IMR-90 (cell line): ENCODE results near the gene EEPD1.

Experiments used
- MAFK ChIP-seq: IDR thresholded peaks from 2 replicates; pipeline ENCODE4 v1.6.1; 2012; ENCODE audit warnings: low read depth, low read length, improper control_type of control experiment
- MAZ ChIP-seq: IDR thresholded peaks from 2 replicates; pipeline ENCODE4 v1.6.1; 2012; ENCODE audit warnings: low read depth, mild to moderate bottlenecking, low read length, improper control_type of control experiment, moderate library complexity, borderline replicate concordance
- POLR2A ChIP-seq: IDR thresholded peaks from 2 replicates; pipeline ENCODE4 v1.6.1; 2012; ENCODE audit warnings: mild to moderate bottlenecking, low read depth, low read length
- TF ChIP-seq, protein P1 (sequence below): conservative IDR thresholded peaks from 2 replicates; pipeline ENCODE4 v1.5.1; 2012; ENCODE audit warnings: mild to moderate bottlenecking, low read depth, low read length, improper control_type of control experiment

DNA sequence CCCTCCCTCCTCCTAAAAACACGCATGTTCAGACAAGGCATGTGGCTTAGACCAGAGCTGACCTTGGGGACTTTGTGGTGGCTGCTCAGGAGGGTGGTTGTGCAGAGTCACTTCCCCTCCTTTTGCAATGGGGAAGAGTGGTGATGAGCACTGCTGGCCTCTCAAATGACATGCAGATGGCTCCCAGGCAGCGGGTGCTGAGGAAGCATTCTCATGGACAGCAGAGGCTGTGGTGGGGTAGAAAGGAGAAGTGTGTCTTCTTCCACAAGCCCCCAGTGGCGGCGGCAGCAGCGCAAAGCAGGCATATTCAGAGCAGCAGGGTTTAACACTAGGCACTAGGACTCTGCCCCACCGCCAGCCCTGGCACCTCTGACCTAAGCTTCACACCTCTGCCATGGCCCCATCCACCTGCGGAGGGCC lies 130.7 kb downstream of the EEPD1 start:
- TF ChIP-seq, protein P1, sequence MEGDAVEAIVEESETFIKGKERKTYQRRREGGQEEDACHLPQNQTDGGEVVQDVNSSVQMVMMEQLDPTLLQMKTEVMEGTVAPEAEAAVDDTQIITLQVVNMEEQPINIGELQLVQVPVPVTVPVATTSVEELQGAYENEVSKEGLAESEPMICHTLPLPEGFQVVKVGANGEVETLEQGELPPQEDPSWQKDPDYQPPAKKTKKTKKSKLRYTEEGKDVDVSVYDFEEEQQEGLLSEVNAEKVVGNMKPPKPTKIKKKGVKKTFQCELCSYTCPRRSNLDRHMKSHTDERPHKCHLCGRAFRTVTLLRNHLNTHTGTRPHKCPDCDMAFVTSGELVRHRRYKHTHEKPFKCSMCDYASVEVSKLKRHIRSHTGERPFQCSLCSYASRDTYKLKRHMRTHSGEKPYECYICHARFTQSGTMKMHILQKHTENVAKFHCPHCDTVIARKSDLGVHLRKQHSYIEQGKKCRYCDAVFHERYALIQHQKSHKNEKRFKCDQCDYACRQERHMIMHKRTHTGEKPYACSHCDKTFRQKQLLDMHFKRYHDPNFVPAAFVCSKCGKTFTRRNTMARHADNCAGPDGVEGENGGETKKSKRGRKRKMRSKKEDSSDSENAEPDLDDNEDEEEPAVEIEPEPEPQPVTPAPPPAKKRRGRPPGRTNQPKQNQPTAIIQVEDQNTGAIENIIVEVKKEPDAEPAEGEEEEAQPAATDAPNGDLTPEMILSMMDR, result no peak
- TF ChIP-seq POLR2A (no peak), MAFK (no peak), MAZ (no peak)
